ENCODE measurements around the gene DDX51. TPM values are rescaled to one million over a fixed set of nuclear protein-coding genes. Genes with fewer than 3 reads are reported as not detected.

DDX51 gene
- polyA plus RNA-seq, 2 of the 4 experiments (the other 2 are of a cell fraction): 10.2 to 22.6 TPM

DNA sequence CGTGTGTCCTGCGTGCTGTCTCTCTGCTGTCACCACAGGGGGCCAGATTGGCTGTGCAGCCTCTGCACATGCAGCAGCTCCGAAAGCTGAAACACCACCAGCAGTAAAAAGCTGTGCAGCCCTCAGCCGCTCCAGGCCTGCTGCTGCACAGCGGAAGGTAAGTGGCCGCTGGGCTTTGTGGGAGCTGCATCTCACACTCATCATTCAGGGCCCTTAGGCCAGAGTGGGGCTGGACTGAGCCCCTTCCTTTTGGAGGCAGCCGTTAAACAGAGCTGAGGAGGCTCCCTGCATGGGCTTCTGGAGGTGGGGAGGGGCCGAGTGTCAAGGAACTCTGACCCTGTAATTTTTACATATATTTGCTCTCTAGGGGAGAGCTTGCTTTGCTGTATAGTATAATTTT is 17.1 kb downstream of the DDX51 start:
- Histone ChIP-seq H3K4me2 (no peak overlapping the region), H3K27ac (no peak overlapping the region), H3K4me3 (no peak overlapping the region), H3K4me1 (no peaks in the 10 kb centered on the region), H3K9me3 (peaks cover 4% of the 10 kb centered on the region; the same call in 1 of the 3 replicates)
- FAIRE-seq (no peak), DNase-seq (ENCODE audit: low read depth in 1 of 2, low spot score in 1 of 2) (no peak), ATAC-seq (no peak)
- TF ChIP-seq, protein P1, sequence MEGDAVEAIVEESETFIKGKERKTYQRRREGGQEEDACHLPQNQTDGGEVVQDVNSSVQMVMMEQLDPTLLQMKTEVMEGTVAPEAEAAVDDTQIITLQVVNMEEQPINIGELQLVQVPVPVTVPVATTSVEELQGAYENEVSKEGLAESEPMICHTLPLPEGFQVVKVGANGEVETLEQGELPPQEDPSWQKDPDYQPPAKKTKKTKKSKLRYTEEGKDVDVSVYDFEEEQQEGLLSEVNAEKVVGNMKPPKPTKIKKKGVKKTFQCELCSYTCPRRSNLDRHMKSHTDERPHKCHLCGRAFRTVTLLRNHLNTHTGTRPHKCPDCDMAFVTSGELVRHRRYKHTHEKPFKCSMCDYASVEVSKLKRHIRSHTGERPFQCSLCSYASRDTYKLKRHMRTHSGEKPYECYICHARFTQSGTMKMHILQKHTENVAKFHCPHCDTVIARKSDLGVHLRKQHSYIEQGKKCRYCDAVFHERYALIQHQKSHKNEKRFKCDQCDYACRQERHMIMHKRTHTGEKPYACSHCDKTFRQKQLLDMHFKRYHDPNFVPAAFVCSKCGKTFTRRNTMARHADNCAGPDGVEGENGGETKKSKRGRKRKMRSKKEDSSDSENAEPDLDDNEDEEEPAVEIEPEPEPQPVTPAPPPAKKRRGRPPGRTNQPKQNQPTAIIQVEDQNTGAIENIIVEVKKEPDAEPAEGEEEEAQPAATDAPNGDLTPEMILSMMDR (IDR thresholded peaks at IDR 0.05): no peak
- TF ChIP-seq TFCP2L1 (CRISPR knock-in tag; IDR thresholded peaks at IDR 0.05) (no peak), HOXB5 (CRISPR knock-in tag; IDR thresholded peaks at IDR 0.05) (no peak), POLR2A (IDR thresholded peaks at IDR 0.05; ENCODE audit: low read length) (no peak), FOSL2 (IDR thresholded peaks at IDR 0.05) (no peak), FOSL2 (CRISPR knock-in tag; IDR thresholded peaks at IDR 0.05) (no peak), KDM5A (IDR thresholded peaks at IDR 0.05) (no peak), RCOR1 (IDR thresholded peaks at IDR 0.05; ENCODE audit: low read depth, low read length) (no peak), CHD2 (IDR thresholded peaks at IDR 0.05; ENCODE audit: low read length, partially characterized antibody) (no peak), RARB (CRISPR knock-in tag; IDR thresholded peaks at IDR 0.05) (no peak), EHMT2 (IDR thresholded peaks at IDR 0.05; ENCODE audit: low read depth) (no peak)
- TF ChIP-seq, protein P2, sequence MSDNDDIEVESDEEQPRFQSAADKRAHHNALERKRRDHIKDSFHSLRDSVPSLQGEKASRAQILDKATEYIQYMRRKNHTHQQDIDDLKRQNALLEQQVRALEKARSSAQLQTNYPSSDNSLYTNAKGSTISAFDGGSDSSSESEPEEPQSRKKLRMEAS (IDR thresholded peaks at IDR 0.05): no peak
- ChIA-PET POLR2A (no interaction called here), CTCF (interaction anchor here (2.4 kb wide), 1 partner anchor 287 kb away, joined by 11 read pairs; no protein-coding TSS in a partner anchor)
- 96% methylated on average over 8 of the region's 8 CpGs for WGBS (ENCODE audit: missing lambda C conversion rate)

DNA sequence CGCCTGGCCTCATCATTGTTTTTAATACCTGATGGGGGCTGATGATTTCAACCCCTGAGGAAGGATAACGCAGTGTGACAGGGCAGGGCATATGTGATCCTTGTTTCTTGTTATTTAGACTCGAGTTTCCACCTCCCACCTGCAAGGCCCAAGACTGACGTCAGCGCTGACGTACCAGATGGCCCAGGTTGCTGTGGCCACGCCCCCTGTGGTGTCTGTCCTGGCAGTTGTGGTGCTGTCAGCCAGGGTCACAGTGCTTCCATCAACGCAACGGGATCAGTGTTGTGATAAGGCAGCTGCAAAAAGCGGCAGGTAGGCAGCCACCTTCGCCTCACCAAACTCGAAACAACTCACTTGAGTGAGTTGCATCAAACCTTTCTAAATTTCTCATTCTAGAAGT is 18.4 kb downstream of the DDX51 start:
- TF ChIP-seq, protein P3, sequence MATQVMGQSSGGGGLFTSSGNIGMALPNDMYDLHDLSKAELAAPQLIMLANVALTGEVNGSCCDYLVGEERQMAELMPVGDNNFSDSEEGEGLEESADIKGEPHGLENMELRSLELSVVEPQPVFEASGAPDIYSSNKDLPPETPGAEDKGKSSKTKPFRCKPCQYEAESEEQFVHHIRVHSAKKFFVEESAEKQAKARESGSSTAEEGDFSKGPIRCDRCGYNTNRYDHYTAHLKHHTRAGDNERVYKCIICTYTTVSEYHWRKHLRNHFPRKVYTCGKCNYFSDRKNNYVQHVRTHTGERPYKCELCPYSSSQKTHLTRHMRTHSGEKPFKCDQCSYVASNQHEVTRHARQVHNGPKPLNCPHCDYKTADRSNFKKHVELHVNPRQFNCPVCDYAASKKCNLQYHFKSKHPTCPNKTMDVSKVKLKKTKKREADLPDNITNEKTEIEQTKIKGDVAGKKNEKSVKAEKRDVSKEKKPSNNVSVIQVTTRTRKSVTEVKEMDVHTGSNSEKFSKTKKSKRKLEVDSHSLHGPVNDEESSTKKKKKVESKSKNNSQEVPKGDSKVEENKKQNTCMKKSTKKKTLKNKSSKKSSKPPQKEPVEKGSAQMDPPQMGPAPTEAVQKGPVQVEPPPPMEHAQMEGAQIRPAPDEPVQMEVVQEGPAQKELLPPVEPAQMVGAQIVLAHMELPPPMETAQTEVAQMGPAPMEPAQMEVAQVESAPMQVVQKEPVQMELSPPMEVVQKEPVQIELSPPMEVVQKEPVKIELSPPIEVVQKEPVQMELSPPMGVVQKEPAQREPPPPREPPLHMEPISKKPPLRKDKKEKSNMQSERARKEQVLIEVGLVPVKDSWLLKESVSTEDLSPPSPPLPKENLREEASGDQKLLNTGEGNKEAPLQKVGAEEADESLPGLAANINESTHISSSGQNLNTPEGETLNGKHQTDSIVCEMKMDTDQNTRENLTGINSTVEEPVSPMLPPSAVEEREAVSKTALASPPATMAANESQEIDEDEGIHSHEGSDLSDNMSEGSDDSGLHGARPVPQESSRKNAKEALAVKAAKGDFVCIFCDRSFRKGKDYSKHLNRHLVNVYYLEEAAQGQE (IDR thresholded peaks at IDR 0.05): no peak
- TF ChIP-seq MYC (IDR thresholded peaks at IDR 0.05; ENCODE audit: borderline replicate concordance, low read length) (no peak), HEYL (CRISPR knock-in tag; IDR thresholded peaks at IDR 0.05) (no peak), FOSL2 (IDR thresholded peaks at IDR 0.05) (no peak), FOSL2 (CRISPR knock-in tag; IDR thresholded peaks at IDR 0.05) (no peak), KDM5A (IDR thresholded peaks at IDR 0.05) (no peak), ZC3H11A (IDR thresholded peaks at IDR 0.05) (no peak), RARB (CRISPR knock-in tag; IDR thresholded peaks at IDR 0.05) (no peak), CHD2 (IDR thresholded peaks at IDR 0.05; ENCODE audit: low read length, partially characterized antibody) (no peak), RNF2 (IDR thresholded peaks at IDR 0.05; ENCODE audit: borderline replicate concordance, low read depth) (no peak), RCOR1 (IDR thresholded peaks at IDR 0.05; ENCODE audit: low read depth, low read length) (no peak), MAZ (IDR thresholded peaks at IDR 0.05; ENCODE audit: borderline replicate concordance, low read depth, low read length) (no peak), NPAS2 (CRISPR knock-in tag; IDR thresholded peaks at IDR 0.05; ENCODE audit: borderline replicate concordance) (no peak), CBX2 (IDR thresholded peaks at IDR 0.05; ENCODE audit: borderline replicate concordance, low read depth) (no peak), HOXB5 (CRISPR knock-in tag; IDR thresholded peaks at IDR 0.05) (no peak), GATA3 (IDR thresholded peaks at IDR 0.05; ENCODE audit: borderline replicate concordance) (no peak)
- TF ChIP-seq, protein P2 (IDR thresholded peaks at IDR 0.05): no peak
- TF ChIP-seq, protein P4, sequence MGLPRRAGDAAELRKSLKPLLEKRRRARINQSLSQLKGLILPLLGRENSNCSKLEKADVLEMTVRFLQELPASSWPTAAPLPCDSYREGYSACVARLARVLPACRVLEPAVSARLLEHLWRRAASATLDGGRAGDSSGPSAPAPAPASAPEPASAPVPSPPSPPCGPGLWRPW (IDR thresholded peaks at IDR 0.05): no peak
- TF ChIP-seq, protein P5, sequence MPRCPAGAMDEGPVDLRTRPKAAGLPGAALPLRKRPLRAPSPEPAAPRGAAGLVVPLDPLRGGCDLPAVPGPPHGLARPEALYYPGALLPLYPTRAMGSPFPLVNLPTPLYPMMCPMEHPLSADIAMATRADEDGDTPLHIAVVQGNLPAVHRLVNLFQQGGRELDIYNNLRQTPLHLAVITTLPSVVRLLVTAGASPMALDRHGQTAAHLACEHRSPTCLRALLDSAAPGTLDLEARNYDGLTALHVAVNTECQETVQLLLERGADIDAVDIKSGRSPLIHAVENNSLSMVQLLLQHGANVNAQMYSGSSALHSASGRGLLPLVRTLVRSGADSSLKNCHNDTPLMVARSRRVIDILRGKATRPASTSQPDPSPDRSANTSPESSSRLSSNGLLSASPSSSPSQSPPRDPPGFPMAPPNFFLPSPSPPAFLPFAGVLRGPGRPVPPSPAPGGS (IDR thresholded peaks at IDR 0.05): no peak
- TF ChIP-seq, protein P6, sequence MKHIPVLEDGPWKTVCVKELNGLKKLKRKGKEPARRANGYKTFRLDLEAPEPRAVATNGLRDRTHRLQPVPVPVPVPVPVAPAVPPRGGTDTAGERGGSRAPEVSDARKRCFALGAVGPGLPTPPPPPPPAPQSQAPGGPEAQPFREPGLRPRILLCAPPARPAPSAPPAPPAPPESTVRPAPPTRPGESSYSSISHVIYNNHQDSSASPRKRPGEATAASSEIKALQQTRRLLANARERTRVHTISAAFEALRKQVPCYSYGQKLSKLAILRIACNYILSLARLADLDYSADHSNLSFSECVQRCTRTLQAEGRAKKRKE (CRISPR knock-in tag; IDR thresholded peaks at IDR 0.05; ENCODE audit: low read depth): no peak
- POLR2A ChIA-PET: no interaction called here
- DNase-seq (ENCODE audit: low read depth in 1 of 2, low spot score in 1 of 2) (no peak), FAIRE-seq (no peak), ATAC-seq (no peak)
- 90% methylated on average over 12 of the region's 12 CpGs for WGBS (ENCODE audit: missing lambda C conversion rate)
- Histone ChIP-seq H3K4me1 (no peaks in the 10 kb centered on the region), H3K4me2 (no peak overlapping the region), H3K9me3 (peaks cover 4% of the 10 kb centered on the region; the same call in 1 of the 3 replicates), H3K27ac (no peak overlapping the region), H3K4me3 (no peak overlapping the region)
- CTCF ChIA-PET: interaction anchor here (1.1 to 2.4 kb wide), 2 partner anchors 289 to 435 kb away, joined by 3 to 11 read pairs; no protein-coding TSS in a partner anchor

Measured in A549 (cell line).